Naive B cell (primary cell): ENCODE results near the gene LEPROT. TPM values are rescaled to one million over a fixed set of nuclear protein-coding genes. Genes with fewer than 3 reads are reported as not detected.
"Not testable (repeated sequence)": the region's sequence is repeated elsewhere in the genome, so short reads cannot be mapped to it uniquely, and the experiment has no call there.

Source experiments
- ATAC-seq, 2 donors: fragments of 150-1000 bp; cut with Tn5 transposase; 2 replicates each; pipeline ENCODE4 v1.10.0; 2021; ENCODE audit warnings: low read depth in 2 of 2, mild to moderate bottlenecking in 2 of 2, moderate library complexity in 2 of 2
- DNase-seq: peaks from one replicate; pipeline ENCODE4 v3.0.0; 2022
- H3K27ac Mint-ChIP-seq, 6 donors: one replicate each; pipeline ENCODE4 v1.8.0; 2020 to 2022; ENCODE audit warnings: mild to moderate bottlenecking in 6 of 6, mixed read lengths in 6 of 6, moderate library complexity in 5 of 6, inconsistent platforms in 2 of 6
- H3K27me3 Mint-ChIP-seq, 3 donors: one replicate each; pipeline ENCODE4 v1.8.0; 2021 to 2022; ENCODE audit warnings: mixed read lengths in 3 of 3, mild to moderate bottlenecking in 1 of 3
- H3K36me3 Mint-ChIP-seq, 2 donors: one replicate each; pipeline ENCODE4 v1.8.0; 2020 to 2022; ENCODE audit warnings: mixed read lengths in 2 of 2, inconsistent platforms in 1 of 2, mild to moderate bottlenecking in 1 of 2
- H3K4me1 Mint-ChIP-seq, 3 donors: one replicate each; pipeline ENCODE4 v1.8.0; 2020 to 2022; ENCODE audit warnings: mixed read lengths in 3 of 3, inconsistent platforms in 1 of 3, mild to moderate bottlenecking in 1 of 3, moderate library complexity in 1 of 3
- H3K4me3 Mint-ChIP-seq, 8 donors: one replicate each; pipeline ENCODE4 v1.8.0; 2020 to 2022; ENCODE audit warnings: mild to moderate bottlenecking in 8 of 8, mixed read lengths in 8 of 8, moderate library complexity in 8 of 8, inconsistent platforms in 2 of 8
- H3K9me3 Mint-ChIP-seq, 7 donors: one replicate each; pipeline ENCODE4 v1.8.0; 2020 to 2022; ENCODE audit warnings: mixed read lengths in 7 of 7, mild to moderate bottlenecking in 5 of 7, inconsistent platforms in 2 of 7, moderate library complexity in 1 of 7
- polyA plus RNA-seq, 6 donors: library from polyadenylated mRNA; unstranded; fragments of 300-500 nt; fragmentation: Illumina TruSeq; gene quantifications; one replicate each; pipeline ENCODE4 v1.2.3, GENCODE V29; 2021; ENCODE audit warnings: low read depth in 6 of 6

Gene LEPROT
- polyA plus RNA-seq, 6 donors from 2014 or later = 7.9 to 11.1 (median 8.1) TPM; not detected in 1

DNA sequence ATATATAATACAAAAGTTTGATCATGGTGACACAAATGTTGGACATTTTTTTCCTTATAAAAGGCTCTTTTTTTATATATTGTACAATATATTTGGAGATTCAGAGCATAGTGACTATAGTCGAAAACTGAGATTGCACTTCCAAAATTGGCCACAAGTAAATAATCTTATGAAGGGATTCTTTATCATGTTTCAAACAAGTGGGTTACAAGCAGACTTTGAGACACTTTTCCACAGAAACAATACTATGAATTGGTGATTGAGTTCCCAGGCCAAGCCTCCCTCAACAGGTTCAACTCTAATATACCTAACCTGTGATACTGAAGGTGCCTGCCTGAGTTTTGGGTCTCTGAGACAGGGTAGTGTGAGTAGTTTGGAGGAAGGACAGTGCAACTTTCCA, 13.8 kb downstream of the LEPROT start:
- ATAC-seq (no peak), DNase-seq (no peak)
- Mint-ChIP-seq H3K9me3 (no peaks in the 10 kb centered on the region), H3K4me3 (no peak overlapping the region), H3K4me1 (no peaks in the 10 kb centered on the region), H3K27ac (no peak overlapping the region), H3K36me3 (no peaks in the 10 kb centered on the region), H3K27me3 (no peaks in the 10 kb centered on the region)

DNA sequence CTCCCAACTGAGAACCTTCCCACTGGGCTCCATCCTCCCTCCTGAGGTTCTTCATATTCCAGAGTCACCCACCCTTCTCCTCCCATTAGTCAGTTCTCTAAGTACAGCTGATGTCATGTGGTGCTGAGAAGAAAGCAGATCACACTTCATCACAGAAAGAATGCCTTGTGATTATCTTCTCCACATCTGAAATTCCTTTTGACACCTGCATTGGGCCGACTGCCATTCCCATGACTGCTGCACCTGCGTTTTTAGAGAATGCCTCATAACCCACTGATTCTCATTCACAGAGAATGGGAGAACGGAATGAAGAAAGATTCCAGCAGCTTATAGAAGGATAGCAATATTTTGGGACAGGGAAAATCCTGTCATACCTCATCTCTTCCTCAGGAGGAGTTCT, 14.3 kb downstream of the LEPROT start:
- Mint-ChIP-seq H3K27me3 (no peaks in the 10 kb centered on the region), H3K9me3 (no peaks in the 10 kb centered on the region), H3K36me3 (no peaks in the 10 kb centered on the region), H3K4me3 (no peak overlapping the region), H3K4me1 (no peaks in the 10 kb centered on the region), H3K27ac (peak overlapping the region in 1 of 6 donors; percentile 9)
- DNase-seq (no peak), ATAC-seq (no peak)

DNA sequence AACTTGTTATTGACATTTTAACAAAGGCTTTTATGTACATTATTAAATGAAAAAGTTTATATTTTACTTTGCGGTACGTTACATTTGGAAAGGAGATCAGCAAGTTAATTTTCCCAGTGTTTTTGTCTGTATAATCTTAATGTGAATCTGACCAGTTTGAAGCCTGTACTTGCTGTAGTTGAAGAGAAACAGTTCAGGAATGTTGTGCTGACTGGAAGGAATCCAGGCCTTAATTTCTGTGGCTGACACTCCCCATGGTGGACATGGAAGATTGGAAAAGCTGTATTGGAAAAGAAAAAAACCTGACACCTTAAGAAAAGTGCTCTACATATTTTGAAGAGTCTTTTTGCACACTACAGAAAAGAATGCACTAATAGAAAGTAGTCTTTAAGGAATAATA, 15.5 kb downstream of the LEPROT start:
- H3K27ac Mint-ChIP-seq = peak overlapping the region in 1 of 6 donors; percentile 43
- H3K36me3 Mint-ChIP-seq = no peaks in the 10 kb centered on the region
- no peaks in the 10 kb centered on the region for H3K9me3 Mint-ChIP-seq
- no peaks in the 10 kb centered on the region for H3K27me3 Mint-ChIP-seq
- no peaks in the 10 kb centered on the region for H3K4me1 Mint-ChIP-seq
- DNase-seq (no peak), ATAC-seq (no peak)
- H3K4me3 Mint-ChIP-seq = no peak overlapping the region

DNA sequence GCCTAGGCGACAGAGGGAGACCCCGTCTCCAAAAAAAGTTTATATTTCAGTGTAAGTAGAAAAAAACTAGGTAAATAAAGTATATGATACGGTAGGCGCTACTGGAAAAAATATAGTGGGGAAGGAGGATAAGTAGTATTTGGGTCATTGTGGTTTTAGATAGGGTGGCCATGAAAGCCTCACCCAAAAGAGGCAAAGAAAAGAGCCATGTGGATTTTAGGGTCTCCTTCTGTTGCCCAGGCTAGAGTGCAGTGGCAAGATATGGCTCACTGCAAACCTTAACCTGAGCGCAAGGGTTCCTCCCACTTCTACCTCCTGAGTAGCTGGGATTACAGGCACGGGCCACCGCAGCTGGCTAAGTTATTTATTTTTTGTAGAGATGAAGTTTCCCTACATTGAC, 17.1 kb downstream of the LEPROT start:
- Mint-ChIP-seq H3K4me3 (no peak overlapping the region), H3K36me3 (no peaks in the 10 kb centered on the region), H3K9me3 (no peaks in the 10 kb centered on the region), H3K27ac (peak overlapping the region in 1 of 6 donors; percentile 84), H3K27me3 (no peaks in the 10 kb centered on the region), H3K4me1 (no peaks in the 10 kb centered on the region)
- ATAC-seq (no peak), DNase-seq (no peak)

DNA sequence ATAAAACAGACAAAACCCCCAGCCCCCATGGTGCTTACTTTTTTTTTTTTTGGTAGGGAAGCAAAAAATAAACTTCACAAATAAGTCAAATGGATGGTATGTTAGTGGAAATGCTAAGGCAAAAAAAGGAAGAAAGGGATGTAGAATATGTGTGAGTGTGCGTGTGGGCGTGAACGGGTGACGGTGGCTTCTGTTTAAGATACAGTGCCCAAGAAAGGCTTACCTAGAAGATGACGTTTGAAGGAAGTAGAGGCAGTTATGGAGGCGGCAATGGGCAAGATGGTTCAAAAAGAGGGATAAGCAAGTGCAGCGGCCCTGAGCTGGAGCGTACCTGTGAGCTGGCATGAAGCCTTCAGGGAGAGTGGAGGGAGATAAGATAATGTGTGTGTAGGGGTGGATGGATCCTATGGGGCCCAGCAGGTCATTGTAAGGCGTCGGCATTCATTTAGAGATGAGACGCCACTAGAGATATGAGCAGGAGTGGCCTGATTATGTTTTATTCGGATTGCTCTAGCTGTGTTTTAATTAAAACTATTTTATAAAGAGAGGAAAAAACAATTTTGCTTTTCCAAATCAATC, 19.9 kb downstream of the LEPROT start:
- Mint-ChIP-seq H3K4me1 (no peaks in the 10 kb centered on the region), H3K27me3 (no peaks in the 10 kb centered on the region), H3K27ac (no peak overlapping the region), H3K4me3 (no peak overlapping the region), H3K9me3 (no peaks in the 10 kb centered on the region), H3K36me3 (no peaks in the 10 kb centered on the region)
- ATAC-seq = no peak
- DNase-seq = no peak

DNA sequence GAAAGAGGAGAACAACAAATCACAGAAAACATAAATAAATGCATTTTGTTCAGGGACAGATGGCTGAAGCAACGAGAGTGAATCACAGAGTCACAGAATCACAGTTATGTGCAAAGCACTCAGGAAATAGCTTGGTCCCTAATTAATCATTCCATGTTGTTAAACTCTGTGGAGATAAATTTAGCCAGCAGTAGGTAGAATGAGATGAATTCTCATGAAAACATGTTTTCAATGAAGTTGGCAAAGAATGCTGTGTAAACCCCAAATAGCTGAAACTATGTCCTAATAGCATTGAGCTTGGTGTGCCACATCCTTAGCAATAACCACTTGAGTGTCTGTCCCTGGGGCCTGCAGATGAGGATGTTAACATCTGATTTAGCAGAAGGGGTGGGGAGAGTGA, 20.4 kb downstream of the LEPROT start:
- H3K9me3 Mint-ChIP-seq = no peaks in the 10 kb centered on the region
- no peak overlapping the region for H3K4me3 Mint-ChIP-seq
- no peak overlapping the region for H3K27ac Mint-ChIP-seq
- no peaks in the 10 kb centered on the region for H3K4me1 Mint-ChIP-seq
- ATAC-seq = no peak
- no peaks in the 10 kb centered on the region for H3K36me3 Mint-ChIP-seq
- no peak for DNase-seq
- H3K27me3 Mint-ChIP-seq = no peaks in the 10 kb centered on the region

DNA sequence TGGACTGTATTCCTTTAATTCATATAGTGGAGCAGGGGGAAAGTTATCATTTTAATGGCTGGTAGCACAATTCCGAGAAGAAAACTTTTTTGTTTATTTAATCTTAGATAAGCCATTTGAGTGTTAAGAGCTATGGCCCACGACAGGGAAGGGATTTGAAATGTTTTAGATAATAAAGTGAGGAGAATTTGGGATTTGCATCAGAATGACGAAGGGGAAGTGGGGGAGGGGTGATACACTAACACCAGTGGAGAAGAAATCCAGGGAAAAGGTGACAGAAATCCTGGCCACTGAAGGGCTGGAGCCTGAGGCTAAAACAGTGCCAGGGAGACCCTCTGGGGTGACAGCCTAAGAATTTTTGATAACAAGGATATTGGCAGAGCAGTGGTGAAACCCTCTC, 21.0 kb downstream of the LEPROT start:
- ATAC-seq = no peak
- no peak for DNase-seq
- no peak overlapping the region for H3K27ac Mint-ChIP-seq
- no peaks in the 10 kb centered on the region for H3K36me3 Mint-ChIP-seq
- H3K4me1 Mint-ChIP-seq = no peaks in the 10 kb centered on the region
- H3K4me3 Mint-ChIP-seq = no peak overlapping the region
- no peaks in the 10 kb centered on the region for H3K9me3 Mint-ChIP-seq
- no peaks in the 10 kb centered on the region for H3K27me3 Mint-ChIP-seq

DNA sequence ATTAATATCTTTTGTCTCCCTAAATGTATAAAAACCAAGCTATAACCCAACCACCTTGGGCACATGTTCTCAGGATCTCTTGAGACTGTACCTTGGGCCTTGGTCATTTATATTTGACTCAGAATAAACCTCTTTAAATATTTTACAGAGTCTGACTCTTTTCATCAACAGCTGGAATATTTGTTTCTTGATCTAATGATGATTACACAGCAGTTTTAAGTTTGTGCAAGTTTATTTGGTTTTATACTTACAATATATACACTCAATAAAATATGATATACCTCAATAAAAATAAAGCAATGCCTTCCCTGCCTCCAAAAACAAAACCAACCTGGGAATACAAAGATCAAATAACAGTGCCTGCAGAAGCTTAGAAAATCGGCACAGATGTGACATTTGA, 22.0 kb downstream of the LEPROT start:
- Mint-ChIP-seq H3K4me3 (no peak overlapping the region), H3K27ac (no peak overlapping the region), H3K36me3 (no peaks in the 10 kb centered on the region), H3K4me1 (no peaks in the 10 kb centered on the region), H3K9me3 (no peaks in the 10 kb centered on the region), H3K27me3 (no peaks in the 10 kb centered on the region)
- DNase-seq = no peak
- ATAC-seq = no peak

DNA sequence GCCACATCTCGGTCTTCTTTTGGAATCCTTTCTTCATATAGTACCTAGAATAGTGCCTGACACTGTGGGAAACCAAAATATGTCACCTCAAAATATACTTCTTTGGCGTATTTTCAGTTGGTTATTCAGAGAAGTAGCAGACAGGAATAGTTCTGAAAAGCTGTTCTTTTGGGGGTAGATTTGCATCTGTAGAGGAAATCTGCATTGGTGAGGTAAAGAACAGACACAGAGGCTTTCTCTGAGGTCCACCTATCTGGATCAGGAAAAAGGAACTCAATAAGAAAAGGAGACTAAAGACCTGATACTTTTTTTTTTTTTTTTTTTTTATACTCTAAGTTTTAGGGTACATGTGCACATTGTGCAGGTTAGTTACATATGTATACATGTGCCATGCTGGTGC, 23.2 kb downstream of the LEPROT start:
- ATAC-seq (no peak), DNase-seq (no peak)
- Mint-ChIP-seq H3K4me3 (no peak overlapping the region), H3K27me3 (no peaks in the 10 kb centered on the region), H3K4me1 (no peaks in the 10 kb centered on the region), H3K9me3 (no peaks in the 10 kb centered on the region), H3K36me3 (no peaks in the 10 kb centered on the region), H3K27ac (no peak overlapping the region)

DNA sequence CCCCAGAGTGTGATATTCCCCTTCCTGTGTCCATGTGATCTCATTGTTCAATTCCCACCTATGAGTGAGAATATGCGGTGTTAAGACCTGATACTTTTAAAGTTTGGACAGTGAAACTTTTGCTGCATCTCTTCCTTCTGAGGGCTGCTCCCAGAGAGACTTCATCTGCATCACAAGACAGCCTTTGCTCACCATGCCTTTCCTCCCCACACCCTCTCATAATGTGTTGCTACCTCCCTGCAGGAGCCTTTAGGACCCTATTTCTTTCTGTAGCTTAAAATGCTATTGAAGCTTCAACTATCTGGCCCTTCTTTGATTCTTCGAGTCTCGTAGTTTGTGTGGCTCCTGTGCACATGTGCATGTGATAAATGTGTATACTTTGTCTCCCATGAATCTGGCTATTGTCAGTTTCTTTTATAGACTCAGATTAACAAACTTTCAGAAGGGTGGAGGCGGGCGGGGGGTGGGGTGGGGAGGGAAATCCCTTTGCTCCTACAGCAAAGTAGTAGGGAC, 23.7 kb downstream of the LEPROT start:
- H3K4me3 Mint-ChIP-seq = no peak overlapping the region
- ATAC-seq = no peak
- H3K27ac Mint-ChIP-seq = no peak overlapping the region
- no peaks in the 10 kb centered on the region for H3K9me3 Mint-ChIP-seq
- no peaks in the 10 kb centered on the region for H3K4me1 Mint-ChIP-seq
- no peak for DNase-seq
- no peaks in the 10 kb centered on the region for H3K36me3 Mint-ChIP-seq
- H3K27me3 Mint-ChIP-seq = no peaks in the 10 kb centered on the region

DNA sequence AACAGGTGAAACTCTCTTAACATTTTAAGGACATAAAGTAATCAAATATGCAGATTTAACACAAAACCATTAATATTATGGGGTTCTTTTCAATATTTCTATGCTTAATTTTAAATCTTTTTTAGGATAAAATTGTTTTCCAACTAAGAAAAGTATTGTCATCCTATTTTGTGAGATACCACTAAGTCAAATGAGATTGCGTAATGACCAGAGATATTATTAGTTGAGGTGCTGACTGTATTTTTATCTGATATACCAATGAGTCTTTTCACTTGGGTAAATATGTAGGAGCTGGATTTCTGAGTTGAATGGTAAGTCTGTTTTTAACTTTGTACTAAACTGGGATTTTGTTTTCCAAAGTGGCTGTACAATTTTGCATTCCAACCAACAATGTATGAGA, 25.4 kb downstream of the LEPROT start:
- no peak for DNase-seq
- Mint-ChIP-seq H3K27ac (no peak overlapping the region), H3K4me1 (no peaks in the 10 kb centered on the region), H3K4me3 (no peak overlapping the region), H3K27me3 (no peaks in the 10 kb centered on the region), H3K36me3 (no peaks in the 10 kb centered on the region), H3K9me3 (no peaks in the 10 kb centered on the region)
- ATAC-seq = no peak

DNA sequence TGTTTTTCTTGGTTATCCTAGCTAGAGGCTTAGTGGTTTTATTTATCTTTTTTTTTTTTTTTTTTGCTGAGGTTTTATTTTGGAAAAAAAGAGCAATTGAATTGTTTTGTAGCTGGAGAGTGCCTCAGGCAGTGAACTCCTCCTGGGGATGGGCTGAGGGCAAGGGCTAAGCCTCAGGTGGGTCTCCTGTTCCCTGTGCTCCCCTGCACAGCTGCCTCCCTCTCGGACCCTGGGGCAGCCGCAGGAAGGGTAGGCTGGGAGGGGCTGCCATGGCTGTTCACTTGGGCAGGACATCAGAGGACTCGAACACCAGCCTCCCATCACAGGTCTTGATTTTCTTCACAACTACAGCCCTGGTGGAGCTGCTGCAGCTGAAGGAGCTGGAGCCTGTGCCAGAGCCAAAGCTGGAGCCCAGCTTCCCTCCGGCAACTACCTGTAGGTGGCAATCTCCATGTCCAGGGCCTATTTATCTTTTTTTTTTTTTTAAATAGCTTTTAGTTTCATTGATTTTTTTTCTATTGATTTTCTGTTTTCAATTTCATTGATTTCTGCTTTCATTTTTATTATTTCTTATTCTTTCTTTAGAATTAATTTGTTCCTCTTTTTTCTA, 28.9 kb downstream of the LEPROT start:
- H3K9me3 Mint-ChIP-seq = peaks cover 0 to 4% (median 0%) of the 10 kb centered on the region in 7 donors
- no peak for ATAC-seq

DNA sequence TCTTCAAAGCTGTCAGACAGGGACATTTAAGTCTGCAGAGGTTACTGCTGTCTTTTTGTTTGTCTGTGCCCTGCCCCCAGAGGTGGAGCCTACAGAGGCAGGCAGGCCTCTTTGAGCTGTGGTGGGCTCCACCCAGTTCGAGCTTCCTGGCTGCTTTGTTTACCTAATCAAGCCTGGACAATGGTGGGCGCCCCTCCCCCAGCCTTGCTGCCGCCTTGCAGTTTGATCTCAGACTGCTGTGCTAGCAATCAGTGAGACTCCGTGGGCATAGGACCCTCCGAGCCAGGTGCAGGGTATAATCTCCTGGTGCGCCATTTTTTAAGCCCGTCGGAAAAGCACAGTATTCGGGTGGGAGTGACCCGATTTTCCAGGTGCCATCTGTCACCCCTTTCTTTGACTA, 35.2 kb downstream of the LEPROT start:
- H3K27me3 Mint-ChIP-seq, ATAC-seq, H3K4me3 Mint-ChIP-seq, H3K4me1 Mint-ChIP-seq, H3K27ac Mint-ChIP-seq, DNase-seq: not testable (repeated sequence)
- peaks cover 5 to 19% (median 10%) of the 10 kb centered on the region in 7 donors for H3K9me3 Mint-ChIP-seq
- peaks cover 9 to 13% of the 10 kb centered on the region in 2 donors for H3K36me3 Mint-ChIP-seq

More for the DNA sequence above, 28.9 kb downstream of the LEPROT start:
- no peak overlapping the region for H3K27ac Mint-ChIP-seq
- no peaks in the 10 kb centered on the region for H3K27me3 Mint-ChIP-seq
- H3K4me1 Mint-ChIP-seq = no peaks in the 10 kb centered on the region
- no peaks in the 10 kb centered on the region for H3K36me3 Mint-ChIP-seq
- no peak overlapping the region for H3K4me3 Mint-ChIP-seq
- no peak for DNase-seq

DNA sequence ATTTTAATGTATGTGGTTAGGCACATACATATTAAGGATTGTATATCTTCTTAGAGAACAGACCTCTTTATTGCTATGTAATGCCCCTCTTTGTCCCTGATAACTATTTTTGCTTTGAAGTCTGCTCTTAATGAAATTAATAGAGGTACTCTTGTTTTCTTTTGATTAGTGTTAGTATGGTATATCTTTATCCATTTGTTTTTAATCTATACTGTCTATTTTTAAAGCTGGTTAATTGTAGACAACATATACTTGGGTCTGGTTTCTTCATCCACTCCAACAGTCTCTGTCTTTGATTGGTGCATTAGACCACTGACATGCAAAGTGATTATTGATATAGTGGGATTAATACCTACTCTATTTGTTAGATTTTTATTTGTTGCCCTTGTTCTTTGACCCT, 36.0 kb downstream of the LEPROT start:
- Mint-ChIP-seq H3K27me3 (peaks cover 0 to 6% (median 5%) of the 10 kb centered on the region in 3 donors), H3K4me3 (no peak overlapping the region), H3K27ac (no peak overlapping the region), H3K36me3 (peaks cover 9 to 13% of the 10 kb centered on the region in 2 donors), H3K9me3 (peaks cover 5 to 19% (median 10%) of the 10 kb centered on the region in 7 donors), H3K4me1 (peaks cover 0 to 5% (median 2%) of the 10 kb centered on the region in 3 donors)
- ATAC-seq = no peak
- DNase-seq = no peak
